Stomach (tissue), 9 donors: ENCODE results near the gene TDG. TPM values are rescaled to one million over a fixed set of nuclear protein-coding genes. Genes with fewer than 3 reads are reported as not detected.

Experiments used
- DNase-seq, 2 donors: peaks; one replicate each; pipeline versions ENCODE4 v3.0.0 to v3.0.0-alpha.2; 2013 to 2019
- H3K27ac ChIP-seq, 5 donors: fragments of 200-600 bp in 4 of 5; sonication (generic) in 4 of 5; one replicate each; pipeline ENCODE4 v1.5.1; 2013 to 2019; ENCODE audit warnings: mild to moderate bottlenecking in 1 of 5, moderate library complexity in 1 of 5
- H3K27me3 ChIP-seq, 3 donors: fragments of 200-600 bp; sonication (generic); one replicate each; pipeline ENCODE4 v1.5.1; 2017 to 2019; ENCODE audit warnings: mixed run types in 1 of 3
- H3K36me3 ChIP-seq, 4 donors: fragments of 200-600 bp; sonication (generic); 1 replicate in 3 of 4; 2 replicates in 1 of 4; pipeline ENCODE4 v1.5.1; 2016 to 2019
- H3K4me1 ChIP-seq, 4 donors: fragments of 200-600 bp; sonication (generic); one replicate each; pipeline ENCODE4 v1.5.1; 2016 to 2019
- H3K4me3 ChIP-seq, 4 donors: fragments of 200-600 bp; sonication (generic) in 3 of 4; one replicate each; pipeline ENCODE4 v1.5.1; 2016 to 2019; ENCODE audit warnings: mild to moderate bottlenecking in 1 of 4
- H3K9me3 ChIP-seq, 4 donors: fragments of 200-600 bp; sonication (generic); one replicate each; pipeline ENCODE4 v1.5.1; 2016 to 2019
- CTCF ChIP-seq, 7 experiments: fragments of 450-650 bp in 4 of 7; fragments of 200-600 bp in 3 of 7; sonication (generic) in 3 of 7; IDR thresholded peaks; one replicate each; pipeline ENCODE4 v1.5.1; 2016 to 2019; ENCODE audit warnings: antibody characterized with exemption in 7 of 7, control low read depth in 2 of 7, mild to moderate bottlenecking in 1 of 7
- EP300 ChIP-seq: sonication (generic); formaldehyde crosslinking; IDR thresholded peaks from one replicate; pipeline ENCODE4 v1.6.1; 2017; ENCODE audit warnings: antibody characterized with exemption
- POLR2A ChIP-seq, 4 donors: fragments of 450-650 bp; IDR thresholded peaks; one replicate each; pipeline ENCODE4 v1.6.1; 2016; ENCODE audit warnings: antibody characterized with exemption in 4 of 4, control low read depth in 2 of 4, mild to moderate bottlenecking in 1 of 4, moderate library complexity in 1 of 4
- POLR2AphosphoS5 ChIP-seq, 3 donors: sonication (generic); formaldehyde crosslinking; IDR thresholded peaks; one replicate each; pipeline ENCODE4 v1.6.1; 2016; ENCODE audit warnings: antibody characterized with exemption in 3 of 3
- whole genome bisulfite sequencing, 5 donors: extraction: QIAGEN DNeasy Blood & Tissue Kit in 3 of 5; methylation state at CpG; one replicate each; pipeline versions ENCODE4 v1.1.5 to v1.1.7; 2013 to 2018; 5-methylcytosine and 5-hydroxymethylcytosine counted together
- intact Hi-C: fragments of 100-400 bp; cut with DNase I; formaldehyde crosslinking; loops from one replicate; pipeline ENCODE4 v1.15.1; 2023; ENCODE audit warnings: low total_unique reads
- polyA plus RNA-seq, 3 donors: library from polyadenylated mRNA; stranded (reverse); fragments of 200-250 nt; gene quantifications; one replicate each; pipeline ENCODE4 v1.2.3, GENCODE V29; 2013
- total RNA-seq, 5 donors: library from RNA; depleted of rRNA; stranded (reverse); fragments of >200 nt; gene quantifications; one replicate each; pipeline versions ENCODE4 v1.1.0 to v1.2.3, GENCODE V29; 2014 to 2016
- donor health status: healthy with polysubstance abuse.
- donor health status: Bipolar disorder and iron deficiency.
- donor health status: healthy.

The TDG gene
- total and polyA plus RNA-seq, 8 donors, result 9.2 to 44.1 (median 18.1) TPM

- WGBS, 5 donors, result 88 to 95% (median 91%) methylated on average over 7 of the region's 7 CpGs
- Histone ChIP-seq H3K4me1 (no peaks in the 10 kb centered on the region), H3K36me3 (peaks cover 79 to 100% (median 100%) of the 10 kb centered on the region in 4 donors), H3K27ac (no peak overlapping the region), H3K27me3 (no peaks in the 10 kb centered on the region), H3K9me3 (no peaks in the 10 kb centered on the region), H3K4me3 (no peak overlapping the region)
- no peak for TF ChIP-seq POLR2A (IDR thresholded peaks at IDR 0.05)
- intact Hi-C loops, result no loop called here
- no peak for DNase-seq
Observed at GRCh38 chr12:103947871-103948555, 17.7 kb upstream of the TDG start.

- Histone ChIP-seq H3K4me3 (no peak overlapping the region), H3K36me3 (peaks cover 79 to 100% (median 100%) of the 10 kb centered on the region in 4 donors), H3K9me3 (no peaks in the 10 kb centered on the region), H3K27me3 (no peaks in the 10 kb centered on the region), H3K27ac (no peak overlapping the region), H3K4me1 (peaks cover 0 to 6% (median 1%) of the 10 kb centered on the region in 4 donors)
- no peak for DNase-seq
- intact Hi-C loops, result no loop called here
- no peak for TF ChIP-seq CTCF (IDR thresholded peaks at IDR 0.05)
- no peak for TF ChIP-seq POLR2A (IDR thresholded peaks at IDR 0.05)
- no peak for TF ChIP-seq POLR2AphosphoS5 (IDR thresholded peaks at IDR 0.05)
- TF ChIP-seq EP300, result no peak
- WGBS, 5 donors, result 79 to 87% (median 80%) methylated on average over 13 of the region's 13 CpGs
Observed at GRCh38 chr12:103948746-103949406, 16.8 kb upstream of the TDG start.

GRCh38 chr12:103952497-103952896 is 13.2 kb upstream of the TDG start:
- intact Hi-C loops, result no loop called here
- H3K36me3 ChIP-seq, result peaks cover 43 to 71% (median 70%) of the 10 kb centered on the region in 4 donors
- no peak for DNase-seq

GRCh38 chr12:103955811-103956508 is 9.7 kb upstream of the TDG start:
- Histone ChIP-seq H3K4me1 (peaks cover 12 to 41% (median 31%) of the 10 kb centered on the region in 4 donors), H3K4me3 (peak overlapping the region; percentile 59 to 89 (median 72)), H3K27ac (peak overlapping the region; percentile 84 to 91 (median 86)), H3K9me3 (no peaks in the 10 kb centered on the region), H3K36me3 (peaks cover 23 to 37% (median 36%) of the 10 kb centered on the region in 4 donors), H3K27me3 (no peaks in the 10 kb centered on the region)
- DNase-seq, result peak in 1 of 2 donors; percentile 11
- TF ChIP-seq CTCF (IDR thresholded peaks at IDR 0.05) (no peak), POLR2A (IDR thresholded peaks at IDR 0.05) (no peak), EP300 (no peak), POLR2AphosphoS5 (IDR thresholded peaks at IDR 0.05) (no peak)
- intact Hi-C loops, result no loop called here
- 14 to 21% (median 17%) methylated on average over 7 of the region's 7 CpGs for WGBS, 5 donors

More at GRCh38 chr12:103952497-103952896, 13.2 kb upstream of the TDG start:
- H3K27ac ChIP-seq, result no peak overlapping the region
- WGBS, 5 donors, result 33 to 88% (median 48%) methylated on average over 1 of the region's 1 CpG
- H3K9me3 ChIP-seq, result no peaks in the 10 kb centered on the region
- no peak overlapping the region for H3K4me3 ChIP-seq
- H3K27me3 ChIP-seq, result no peaks in the 10 kb centered on the region
- TF ChIP-seq POLR2AphosphoS5 (IDR thresholded peaks at IDR 0.05), result no peak
- no peak for TF ChIP-seq CTCF (IDR thresholded peaks at IDR 0.05)
- no peak for TF ChIP-seq EP300
- no peak for TF ChIP-seq POLR2A (IDR thresholded peaks at IDR 0.05)
- peaks cover 12 to 35% (median 27%) of the 10 kb centered on the region in 4 donors for H3K4me1 ChIP-seq
